Smooth muscle cell (in vitro differentiated cells): Measurements from ENCODE around the gene KRT7. TPM values are rescaled to one million over a fixed set of nuclear protein-coding genes. Genes with fewer than 3 reads are reported as not detected.

Experiments used
- DNase-seq: peaks from one replicate; lab custom pipeline; 2025; ENCODE audit not compliant: unreplicated experiment; lab: John Stamatoyannopoulos, UW
- H2AFZ ChIP-seq: fragments of 200-600 bp; sonication (generic); 2 replicates; pipeline ENCODE4 v1.6.0; 2016; ENCODE audit warnings: antibody characterized with exemption, low read depth, mild to moderate bottlenecking
- H3F3A ChIP-seq: fragments of 200-600 bp; sonication (generic); 2 replicates; pipeline ENCODE4 v1.6.0; 2017; ENCODE audit warnings: antibody characterized with exemption, low read depth
- H3K27ac ChIP-seq: fragments of 200-600 bp; sonication (generic); 2 replicates; pipeline ENCODE4 v1.5.1; 2016; ENCODE audit warnings: low read depth, mild to moderate bottlenecking
- H3K27me3 ChIP-seq: fragments of 200-600 bp; sonication (generic); 2 replicates; pipeline ENCODE4 v1.6.1; 2016; ENCODE audit warnings: low read depth, mild to moderate bottlenecking
- H3K36me3 ChIP-seq: fragments of 200-600 bp; sonication (generic); 2 replicates; pipeline ENCODE4 v1.5.1; 2016; ENCODE audit warnings: low read depth
- H3K4me1 ChIP-seq: fragments of 200-600 bp; sonication (generic); 2 replicates; pipeline ENCODE4 v1.5.1; 2016; ENCODE audit warnings: low read depth
- H3K4me2 ChIP-seq: fragments of 200-600 bp; sonication (generic); 2 replicates; pipeline ENCODE4 v1.6.0; 2016; ENCODE audit warnings: mild to moderate bottlenecking
- H3K4me3 ChIP-seq: fragments of 200-600 bp; sonication (generic); 2 replicates; pipeline ENCODE4 v1.5.1; 2016; ENCODE audit warnings: mild to moderate bottlenecking
- H3K79me2 ChIP-seq: fragments of 200-600 bp; sonication (generic); 2 replicates; pipeline ENCODE4 v1.6.0; 2016; ENCODE audit warnings: low read depth, mild to moderate bottlenecking
- H3K9ac ChIP-seq: fragments of 200-600 bp; sonication (generic); 2 replicates; pipeline ENCODE4 v1.6.0; 2016; ENCODE audit warnings: low read depth
- H3K9me3 ChIP-seq: fragments of 200-600 bp; sonication (generic); replicated peaks from 2 replicates; pipeline ENCODE4 v1.5.1; 2016; ENCODE audit warnings: low read depth
- H4K20me1 ChIP-seq: fragments of 200-600 bp; sonication (generic); 2 replicates; pipeline ENCODE4 v1.6.0; 2016; ENCODE audit warnings: low read depth
- WGBS: methylation state at CpG from one replicate; pipeline ENCODE4 v1.1.7; 2016; ENCODE audit warnings: low lambda C conversion rate; 5-methylcytosine and 5-hydroxymethylcytosine counted together
- polyA plus RNA-seq: library from polyadenylated mRNA; unstranded; fragments of >200 nt; fragmentation: Nextera tagmentation; extraction: Ambion mirVana; gene quantifications from 2 replicates; pipeline ENCODE4 v1.2.1, GENCODE V29; 2016
- total RNA-seq: library from RNA; depleted of rRNA; stranded (reverse); fragments of >200 nt; gene quantifications from 2 replicates; pipeline ENCODE4 v1.2.3, GENCODE V29; 2014
- TF ChIP-seq, protein P1 (sequence below): fragments of 200-600 bp; sonication (generic); IDR thresholded peaks from 2 replicates; pipeline ENCODE4 v1.5.1; 2017; ENCODE audit warnings: borderline replicate concordance, mild to moderate bottlenecking, antibody characterized with exemption; ENCODE audit not compliant: insufficient read depth, poor library complexity, severe bottlenecking

Gene KRT7
- total and polyA plus RNA-seq, 2 experiments from 2014 or later, result 190 to 214 TPM

DNA sequence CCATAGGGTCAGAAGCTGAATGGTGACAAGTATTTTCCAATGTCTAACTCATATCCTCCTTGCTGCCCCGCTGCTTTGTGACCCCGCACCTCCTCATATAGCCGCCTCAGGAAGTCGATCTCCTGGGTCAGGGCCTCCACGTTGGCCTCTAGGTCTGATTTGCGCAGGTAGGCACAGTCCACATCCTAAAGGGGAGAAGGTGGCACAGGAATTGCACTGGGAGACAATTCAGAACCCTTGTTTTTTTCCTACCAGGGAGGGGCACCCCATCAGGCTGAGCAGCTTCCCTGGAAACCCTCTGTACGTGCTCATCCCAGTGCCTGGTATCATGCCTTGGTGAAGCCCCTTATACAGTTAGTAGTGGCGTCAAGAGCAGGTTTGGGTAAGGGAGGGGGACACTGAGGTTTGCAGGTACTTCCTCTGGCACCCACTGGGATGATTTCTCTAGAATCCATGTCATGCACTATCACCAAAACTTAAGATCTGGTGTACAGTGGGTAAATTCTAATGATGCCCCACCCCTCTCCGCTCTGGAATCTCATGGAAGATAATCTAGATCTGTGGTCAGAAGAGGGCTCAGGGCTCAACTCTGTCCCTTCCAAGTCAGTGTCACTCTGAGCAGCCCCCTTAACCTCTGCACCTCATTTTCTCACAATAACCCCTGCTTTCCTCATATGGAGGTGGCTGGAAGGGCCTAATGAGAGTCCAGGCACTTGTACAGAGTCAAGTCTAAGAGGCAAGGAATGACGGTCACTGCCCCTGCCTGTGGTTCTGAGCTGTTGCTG is 21.3 kb downstream of the KRT7 start:
- Histone ChIP-seq H3K79me2 (no peaks in the 10 kb centered on the region), H3K27ac (no peak overlapping the region), H3K9me3 (no peaks in the 10 kb centered on the region), H3K4me1 (no peaks in the 10 kb centered on the region), H3F3A (no peaks in the 10 kb centered on the region), H3K9ac (no peak overlapping the region), H3K4me2 (no peak overlapping the region), H3K4me3 (no peak overlapping the region), H4K20me1 (no peaks in the 10 kb centered on the region), H3K36me3 (no peaks in the 10 kb centered on the region), H2AFZ (no peak overlapping the region), H3K27me3 (peaks cover 97% of the 10 kb centered on the region)
- TF ChIP-seq, protein P1, sequence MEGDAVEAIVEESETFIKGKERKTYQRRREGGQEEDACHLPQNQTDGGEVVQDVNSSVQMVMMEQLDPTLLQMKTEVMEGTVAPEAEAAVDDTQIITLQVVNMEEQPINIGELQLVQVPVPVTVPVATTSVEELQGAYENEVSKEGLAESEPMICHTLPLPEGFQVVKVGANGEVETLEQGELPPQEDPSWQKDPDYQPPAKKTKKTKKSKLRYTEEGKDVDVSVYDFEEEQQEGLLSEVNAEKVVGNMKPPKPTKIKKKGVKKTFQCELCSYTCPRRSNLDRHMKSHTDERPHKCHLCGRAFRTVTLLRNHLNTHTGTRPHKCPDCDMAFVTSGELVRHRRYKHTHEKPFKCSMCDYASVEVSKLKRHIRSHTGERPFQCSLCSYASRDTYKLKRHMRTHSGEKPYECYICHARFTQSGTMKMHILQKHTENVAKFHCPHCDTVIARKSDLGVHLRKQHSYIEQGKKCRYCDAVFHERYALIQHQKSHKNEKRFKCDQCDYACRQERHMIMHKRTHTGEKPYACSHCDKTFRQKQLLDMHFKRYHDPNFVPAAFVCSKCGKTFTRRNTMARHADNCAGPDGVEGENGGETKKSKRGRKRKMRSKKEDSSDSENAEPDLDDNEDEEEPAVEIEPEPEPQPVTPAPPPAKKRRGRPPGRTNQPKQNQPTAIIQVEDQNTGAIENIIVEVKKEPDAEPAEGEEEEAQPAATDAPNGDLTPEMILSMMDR, result no peak
- no peak for DNase-seq
- 86% methylated on average over 10 of the region's 10 CpGs for WGBS

DNA sequence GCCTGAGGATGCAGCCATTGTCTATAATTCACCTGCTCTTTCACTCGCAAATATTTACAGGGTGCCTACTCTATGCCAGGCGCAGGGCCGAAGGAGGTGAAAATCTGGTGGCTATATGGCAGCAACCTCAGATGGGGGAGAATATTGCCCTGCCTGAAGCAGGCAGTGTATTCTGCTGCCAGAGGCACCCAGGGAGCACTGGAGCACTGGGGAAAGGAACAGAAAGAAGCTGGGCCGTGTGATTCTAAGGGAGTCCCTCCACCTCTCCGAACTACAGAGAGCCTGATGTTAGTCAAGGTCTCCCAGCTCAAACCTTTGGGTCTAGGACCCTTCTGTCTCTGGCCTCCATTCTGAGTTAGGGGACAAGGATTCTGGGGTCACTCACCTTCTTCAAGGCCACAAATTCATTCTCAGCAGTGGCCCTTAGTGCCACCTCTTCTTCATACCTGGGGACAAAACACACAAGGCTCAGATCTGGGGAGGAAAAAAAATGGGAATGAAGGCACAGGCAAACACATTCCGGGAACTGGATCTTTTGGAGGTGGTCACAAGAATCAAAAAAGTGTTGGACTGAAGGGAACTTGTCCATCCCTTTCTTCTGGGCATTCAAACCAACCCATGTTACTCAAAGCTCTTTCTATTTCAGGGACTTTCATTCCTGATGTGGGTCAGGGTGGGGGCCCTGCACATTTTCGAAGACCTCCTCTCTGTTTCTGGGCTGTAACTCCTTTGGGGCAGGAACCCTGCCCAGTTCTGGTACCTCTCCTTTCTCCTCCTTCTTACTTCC is 22.1 kb downstream of the KRT7 start:
- Histone ChIP-seq H3K4me1 (no peaks in the 10 kb centered on the region), H3K4me2 (no peak overlapping the region), H3K36me3 (no peaks in the 10 kb centered on the region), H3K4me3 (no peak overlapping the region), H4K20me1 (no peaks in the 10 kb centered on the region), H2AFZ (no peak overlapping the region), H3K9ac (no peak overlapping the region), H3K9me3 (no peaks in the 10 kb centered on the region), H3K27ac (no peak overlapping the region), H3K27me3 (peaks cover 97% of the 10 kb centered on the region), H3F3A (no peaks in the 10 kb centered on the region), H3K79me2 (no peaks in the 10 kb centered on the region)
- TF ChIP-seq, protein P1, result no peak
- DNase-seq, result no peak
- WGBS, result 74% methylated on average over 7 of the region's 7 CpGs

DNA sequence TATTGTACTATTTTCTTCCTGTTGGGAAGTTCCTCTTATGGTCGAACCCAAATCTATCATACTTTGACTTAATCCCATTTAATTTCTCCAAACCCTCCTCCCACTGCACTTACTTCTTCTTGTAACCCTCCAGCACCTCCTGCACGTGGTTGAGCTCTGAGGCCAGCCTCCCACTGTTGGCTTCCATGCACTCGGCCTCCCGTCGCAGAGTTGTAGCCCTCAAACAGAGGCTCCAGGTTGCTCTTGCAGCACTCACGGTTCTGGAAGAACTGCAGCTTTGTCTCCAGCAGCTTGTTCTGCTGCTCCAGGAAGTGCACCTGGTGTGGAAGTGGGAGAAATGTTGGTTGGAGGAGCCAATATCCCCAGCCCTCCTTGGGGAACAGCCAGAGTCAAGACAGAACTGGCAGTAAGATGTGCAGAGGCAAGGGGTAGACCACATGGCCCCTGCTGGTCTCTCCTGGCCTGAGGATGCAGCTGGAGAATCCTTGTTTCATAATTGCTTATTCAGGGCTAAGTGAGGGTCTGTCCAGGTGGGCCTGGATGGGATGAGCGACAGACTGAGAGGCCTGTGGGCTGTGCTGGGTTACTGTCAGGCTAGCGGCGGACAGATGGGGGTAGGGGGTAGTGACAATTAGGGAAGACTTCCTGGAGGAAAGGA is 23.0 kb downstream of the KRT7 start:
- H3K79me2 ChIP-seq, result no peaks in the 10 kb centered on the region
- H4K20me1 ChIP-seq, result no peaks in the 10 kb centered on the region
- no peak for DNase-seq
- H3F3A ChIP-seq, result no peaks in the 10 kb centered on the region
- H3K27me3 ChIP-seq, result peaks cover 97% of the 10 kb centered on the region
- no peaks in the 10 kb centered on the region for H3K36me3 ChIP-seq
- TF ChIP-seq, protein P1, result no peak
- no peaks in the 10 kb centered on the region for H3K4me1 ChIP-seq
- no peaks in the 10 kb centered on the region for H3K9me3 ChIP-seq
- no peak overlapping the region for H3K4me2 ChIP-seq
- H2AFZ ChIP-seq, result no peak overlapping the region
- no peak overlapping the region for H3K4me3 ChIP-seq
- WGBS, result 88% methylated on average over 9 of the region's 9 CpGs
- H3K9ac ChIP-seq, result no peak overlapping the region
- no peak overlapping the region for H3K27ac ChIP-seq
